Fibroblast of the conjunctiva (primary cell): ENCODE data around the gene CEP290.
"Not testable (repeated sequence)": the region's sequence is repeated elsewhere in the genome, so short reads cannot be mapped to it uniquely, and the experiment has no call there.

Experiments
- DNase-seq: peaks from one replicate; pipeline ENCODE4 v3.0.0-alpha.2; 2010; ENCODE audit warnings: low read depth

The CEP290 gene

GRCh38 chr12:88052686-88053085 is 89.2 kb downstream of the CEP290 start:
- DNase-seq, result peak; percentile 31

- no peak for DNase-seq
Observed at GRCh38 chr12:88044035-88044434, 97.9 kb downstream of the CEP290 start.

- DNase-seq, result no peak
Observed at GRCh38 chr12:88037770-88038169, 104.1 kb downstream of the CEP290 start.

GRCh38 chr12:88036353-88036965 is 105.4 kb downstream of the CEP290 start:
- DNase-seq, result peak; percentile 56

- no peak for DNase-seq
Observed at GRCh38 chr12:88035907-88036289, 106.0 kb downstream of the CEP290 start.

- DNase-seq, result peak; percentile 60
Observed at GRCh38 chr12:88035271-88035906, 106.5 kb downstream of the CEP290 start.

- DNase-seq, result not testable (repeated sequence)
Observed at GRCh38 chr12:88031161-88031560, 110.7 kb downstream of the CEP290 start.

GRCh38 chr12:88029093-88029665 is 112.7 kb downstream of the CEP290 start, which contains the start of gene C12orf50:
C12orf50 (minus strand) TSS chr12:88029401; CDS start chr12:88026962, 2,439 bp downstream.
- no peak for DNase-seq

GRCh38 chr12:88026196-88026595 is 115.7 kb downstream of the CEP290 start:
- no peak for DNase-seq

- DNase-seq, result no peak
Observed at GRCh38 chr12:88017964-88018363, 123.9 kb downstream of the CEP290 start.

- DNase-seq, result no peak
Observed at GRCh38 chr12:88015825-88016224, 126.1 kb downstream of the CEP290 start.

GRCh38 chr12:88011755-88012154 is 130.1 kb downstream of the CEP290 start:
- DNase-seq, result no peak

GRCh38 chr12:88006351-88006750 is 135.5 kb downstream of the CEP290 start:
- DNase-seq, result no peak

GRCh38 chr12:88001327-88001726 is 140.6 kb downstream of the CEP290 start:
- no peak for DNase-seq
